ENCODE measurements around the gene AMPD3. TPM values are rescaled to one million over a fixed set of nuclear protein-coding genes. Genes with fewer than 3 reads are reported as not detected.

AMPD3 gene
- total RNA-seq, 1 experiment from 2014 or later, result 17.4 TPM

GRCh38 chr11:10497371-10498021 is 42.4 kb downstream of the AMPD3 start:
- intact Hi-C loops (cut with micrococcal nuclease; ENCODE audit: unreplicated experiment), result no loop called here
- no peaks in the 10 kb centered on the region for H3K79me2 ChIP-seq (ENCODE audit: low read depth)
- ChIA-PET POLR2A (ENCODE audit: unreplicated experiment) (no interaction called here), CTCF (no interaction called here)
- no peaks in the 10 kb centered on the region for H3K9me2 ChIP-seq (ENCODE audit: insufficient read depth)
- no peak overlapping the region for H3K27ac ChIP-seq
- H3K27me3 ChIP-seq (ENCODE audit: insufficient read depth, low read depth), result no peaks in the 10 kb centered on the region
- H3K9me3 ChIP-seq (ENCODE audit: insufficient read depth, low read depth), result no peaks in the 10 kb centered on the region
- H4K20me1 ChIP-seq (ENCODE audit: insufficient read depth), result no peaks in the 10 kb centered on the region
- no TSS peak for BruUV-seq (replicated peaks)
- no peak for TF ChIP-seq CTCF (conservative IDR thresholded peaks at IDR 0.05)
- no peak for TF ChIP-seq EZH2 (IDR thresholded peaks at IDR 0.05; ENCODE audit: low read depth)
- H3K4me2 ChIP-seq, result no peak overlapping the region
- no peaks in the 10 kb centered on the region for H3K4me1 ChIP-seq (replicated peaks; ENCODE audit: insufficient read depth)
- DNase-seq, result no peak
- no peaks in the 10 kb centered on the region for H3K36me3 ChIP-seq (ENCODE audit: low read depth)
- no peaks in the 10 kb centered on the region for H3F3A ChIP-seq (ENCODE audit: insufficient read depth, low read depth)
- H2AFZ ChIP-seq, result no peak overlapping the region
- H3K4me3 ChIP-seq, result no peak overlapping the region

GRCh38 chr11:10498022-10498400 is 42.9 kb downstream of the AMPD3 start:
- H3K27me3 ChIP-seq (ENCODE audit: insufficient read depth, low read depth), result no peaks in the 10 kb centered on the region
- H3K4me3 ChIP-seq, result no peak overlapping the region
- CTCF ChIA-PET, result no interaction called here
- H3K79me2 ChIP-seq (ENCODE audit: low read depth), result no peaks in the 10 kb centered on the region
- no peaks in the 10 kb centered on the region for H4K20me1 ChIP-seq (ENCODE audit: insufficient read depth)
- no peaks in the 10 kb centered on the region for H3K36me3 ChIP-seq (ENCODE audit: low read depth)
- no peak for TF ChIP-seq EZH2 (IDR thresholded peaks at IDR 0.05; ENCODE audit: low read depth)
- TF ChIP-seq CTCF (conservative IDR thresholded peaks at IDR 0.05), result no peak
- no peak overlapping the region for H3K27ac ChIP-seq
- H3K9me2 ChIP-seq (ENCODE audit: insufficient read depth), result no peaks in the 10 kb centered on the region
- H3K4me1 ChIP-seq (replicated peaks; ENCODE audit: insufficient read depth), result no peaks in the 10 kb centered on the region
- POLR2A ChIA-PET (ENCODE audit: unreplicated experiment), result no interaction called here
- DNase-seq, result no peak
- no peak overlapping the region for H3K4me2 ChIP-seq
- intact Hi-C loops (cut with micrococcal nuclease; ENCODE audit: unreplicated experiment), result no loop called here
- no peaks in the 10 kb centered on the region for H3F3A ChIP-seq (ENCODE audit: insufficient read depth, low read depth)
- no peak overlapping the region for H2AFZ ChIP-seq
- no TSS peak for BruUV-seq (replicated peaks)
- no peaks in the 10 kb centered on the region for H3K9me3 ChIP-seq (ENCODE audit: insufficient read depth, low read depth)

- no peak for DNase-seq
- ChIA-PET CTCF (no interaction called here), POLR2A (ENCODE audit: unreplicated experiment) (no interaction called here)
- Histone ChIP-seq H3K9me2 (ENCODE audit: insufficient read depth) (no peaks in the 10 kb centered on the region), H3K27ac (no peak overlapping the region), H2AFZ (no peak overlapping the region), H3K9me3 (ENCODE audit: insufficient read depth, low read depth) (no peaks in the 10 kb centered on the region), H3K79me2 (ENCODE audit: low read depth) (no peaks in the 10 kb centered on the region), H3K27me3 (ENCODE audit: insufficient read depth, low read depth) (no peaks in the 10 kb centered on the region), H4K20me1 (ENCODE audit: insufficient read depth) (no peaks in the 10 kb centered on the region), H3F3A (ENCODE audit: insufficient read depth, low read depth) (no peaks in the 10 kb centered on the region), H3K4me3 (no peak overlapping the region), H3K36me3 (ENCODE audit: low read depth) (no peaks in the 10 kb centered on the region), H3K4me2 (no peak overlapping the region), H3K4me1 (replicated peaks; ENCODE audit: insufficient read depth) (no peaks in the 10 kb centered on the region)
- intact Hi-C loops (cut with micrococcal nuclease; ENCODE audit: unreplicated experiment), result no loop called here
- no TSS peak for BruUV-seq (replicated peaks)
- TF ChIP-seq EZH2 (IDR thresholded peaks at IDR 0.05; ENCODE audit: low read depth) (no peak), CTCF (conservative IDR thresholded peaks at IDR 0.05) (no peak)
Measured at GRCh38 chr11:10498426-10499250, 43.6 kb downstream of the AMPD3 start.
